ENCODE data around the gene TEX50. TPM values are rescaled to one million over a fixed set of nuclear protein-coding genes. Genes with fewer than 3 reads are reported as not detected.
A peak's percentile ranks its signal among the peaks of the same experiment; 100 is the strongest.
"Not testable (repeated sequence)": the region's sequence is repeated elsewhere in the genome, so short reads cannot be mapped to it uniquely, and the experiment has no call there.

The TEX50 gene
- total RNA-seq, 1 donor from 2014 or later = not detected

GRCh38 chr1:173663159-173663558 lies 28.0 kb downstream of the TEX50 start:
- DNase-seq = no peak

- no peak for DNase-seq
Measured at GRCh38 chr1:173666646-173667045, 31.5 kb downstream of the TEX50 start.

GRCh38 chr1:173669491-173669941 lies 34.4 kb downstream of the TEX50 start, which contains the start of gene ANKRD45:
TSS of gene ANKRD45 (minus strand) at chr1:173669851. CDS start at chr1:173659418, 10,433 bp downstream.
- DNase-seq = peak; percentile 24

- not testable (repeated sequence) for DNase-seq
Measured at GRCh38 chr1:173674496-173674895, 39.4 kb downstream of the TEX50 start.

GRCh38 chr1:173680152-173680551 lies 45.0 kb downstream of the TEX50 start:
- not testable (repeated sequence) for DNase-seq

- DNase-seq = no peak
Measured at GRCh38 chr1:173682184-173682583, 47.0 kb downstream of the TEX50 start.

- not testable (repeated sequence) for DNase-seq
Measured at GRCh38 chr1:173683838-173684237, 48.7 kb downstream of the TEX50 start.

GRCh38 chr1:173685121-173685520 lies 50.0 kb downstream of the TEX50 start:
- DNase-seq = not testable (repeated sequence)

Other genes starting within 250 kb of the TEX50 start
- 38.4 TPM for gene PRDX6, start 158.0 kb upstream of the TEX50 start, total RNA-seq
- gene SLC9C2, start 32.3 kb upstream of the TEX50 start, total RNA-seq = 8.3 TPM
- gene ANKRD45, start 34.5 kb downstream of the TEX50 start, total RNA-seq = 26.2 TPM
- 34.9 TPM for gene KLHL20, start 79.6 kb downstream of the TEX50 start, total RNA-seq
- 13.3 TPM for gene DARS2, start 189.3 kb downstream of the TEX50 start, total RNA-seq
- gene CENPL, start 189.5 kb downstream of the TEX50 start, total RNA-seq = 25.6 TPM
- gene GAS5, start 232.7 kb downstream of the TEX50 start, total RNA-seq = 605 TPM
- 52.7 TPM for gene ZBTB37, start 233.0 kb downstream of the TEX50 start, total RNA-seq

Measured in occipital lobe (tissue), 2 donors.